ENCODE data around the gene ST3GAL2.
"Not testable (repeated sequence)": the region's sequence is repeated elsewhere in the genome, so short reads cannot be mapped to it uniquely, and the experiment has no call there.

DNA sequence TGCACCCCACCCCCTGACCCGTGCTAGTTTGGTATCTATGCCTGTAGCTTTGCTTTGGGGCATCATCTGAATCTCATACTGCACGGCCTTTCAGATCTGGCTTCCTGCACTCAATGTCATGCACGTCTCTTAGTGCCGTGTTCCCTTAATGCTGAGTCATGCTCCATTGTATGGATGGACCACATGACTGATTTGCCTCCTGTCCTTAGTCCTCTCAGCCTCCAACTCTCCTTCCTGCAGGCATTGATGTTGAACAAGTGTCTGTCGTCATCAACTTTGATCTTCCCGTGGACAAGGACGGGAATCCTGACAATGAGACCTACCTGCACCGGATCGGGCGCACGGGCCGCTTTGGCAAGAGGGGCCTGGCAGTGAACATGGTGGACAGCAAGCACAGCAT is 106.2 kb downstream of the ST3GAL2 start:
- TF ChIP-seq, protein P1, sequence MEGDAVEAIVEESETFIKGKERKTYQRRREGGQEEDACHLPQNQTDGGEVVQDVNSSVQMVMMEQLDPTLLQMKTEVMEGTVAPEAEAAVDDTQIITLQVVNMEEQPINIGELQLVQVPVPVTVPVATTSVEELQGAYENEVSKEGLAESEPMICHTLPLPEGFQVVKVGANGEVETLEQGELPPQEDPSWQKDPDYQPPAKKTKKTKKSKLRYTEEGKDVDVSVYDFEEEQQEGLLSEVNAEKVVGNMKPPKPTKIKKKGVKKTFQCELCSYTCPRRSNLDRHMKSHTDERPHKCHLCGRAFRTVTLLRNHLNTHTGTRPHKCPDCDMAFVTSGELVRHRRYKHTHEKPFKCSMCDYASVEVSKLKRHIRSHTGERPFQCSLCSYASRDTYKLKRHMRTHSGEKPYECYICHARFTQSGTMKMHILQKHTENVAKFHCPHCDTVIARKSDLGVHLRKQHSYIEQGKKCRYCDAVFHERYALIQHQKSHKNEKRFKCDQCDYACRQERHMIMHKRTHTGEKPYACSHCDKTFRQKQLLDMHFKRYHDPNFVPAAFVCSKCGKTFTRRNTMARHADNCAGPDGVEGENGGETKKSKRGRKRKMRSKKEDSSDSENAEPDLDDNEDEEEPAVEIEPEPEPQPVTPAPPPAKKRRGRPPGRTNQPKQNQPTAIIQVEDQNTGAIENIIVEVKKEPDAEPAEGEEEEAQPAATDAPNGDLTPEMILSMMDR (IDR thresholded peaks at IDR 0.05; ENCODE audit: insufficient read depth, low read length), result not testable (repeated sequence)
- not testable (repeated sequence) for TF ChIP-seq POLR2AphosphoS5 (IDR thresholded peaks at IDR 0.05; ENCODE audit: low read depth); GABPA (IDR thresholded peaks at IDR 0.05; ENCODE audit: low read depth); SPI1 (IDR thresholded peaks at IDR 0.05; ENCODE audit: borderline replicate concordance, low read depth)
- TF ChIP-seq, protein P2, sequence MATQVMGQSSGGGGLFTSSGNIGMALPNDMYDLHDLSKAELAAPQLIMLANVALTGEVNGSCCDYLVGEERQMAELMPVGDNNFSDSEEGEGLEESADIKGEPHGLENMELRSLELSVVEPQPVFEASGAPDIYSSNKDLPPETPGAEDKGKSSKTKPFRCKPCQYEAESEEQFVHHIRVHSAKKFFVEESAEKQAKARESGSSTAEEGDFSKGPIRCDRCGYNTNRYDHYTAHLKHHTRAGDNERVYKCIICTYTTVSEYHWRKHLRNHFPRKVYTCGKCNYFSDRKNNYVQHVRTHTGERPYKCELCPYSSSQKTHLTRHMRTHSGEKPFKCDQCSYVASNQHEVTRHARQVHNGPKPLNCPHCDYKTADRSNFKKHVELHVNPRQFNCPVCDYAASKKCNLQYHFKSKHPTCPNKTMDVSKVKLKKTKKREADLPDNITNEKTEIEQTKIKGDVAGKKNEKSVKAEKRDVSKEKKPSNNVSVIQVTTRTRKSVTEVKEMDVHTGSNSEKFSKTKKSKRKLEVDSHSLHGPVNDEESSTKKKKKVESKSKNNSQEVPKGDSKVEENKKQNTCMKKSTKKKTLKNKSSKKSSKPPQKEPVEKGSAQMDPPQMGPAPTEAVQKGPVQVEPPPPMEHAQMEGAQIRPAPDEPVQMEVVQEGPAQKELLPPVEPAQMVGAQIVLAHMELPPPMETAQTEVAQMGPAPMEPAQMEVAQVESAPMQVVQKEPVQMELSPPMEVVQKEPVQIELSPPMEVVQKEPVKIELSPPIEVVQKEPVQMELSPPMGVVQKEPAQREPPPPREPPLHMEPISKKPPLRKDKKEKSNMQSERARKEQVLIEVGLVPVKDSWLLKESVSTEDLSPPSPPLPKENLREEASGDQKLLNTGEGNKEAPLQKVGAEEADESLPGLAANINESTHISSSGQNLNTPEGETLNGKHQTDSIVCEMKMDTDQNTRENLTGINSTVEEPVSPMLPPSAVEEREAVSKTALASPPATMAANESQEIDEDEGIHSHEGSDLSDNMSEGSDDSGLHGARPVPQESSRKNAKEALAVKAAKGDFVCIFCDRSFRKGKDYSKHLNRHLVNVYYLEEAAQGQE (IDR thresholded peaks at IDR 0.05; ENCODE audit: insufficient replicate concordance, low read depth), result not testable (repeated sequence)

Measured in HL-60 (cell line).